IMR-90 (cell line): ENCODE data around the gene PADI2. TPM values are rescaled to one million over a fixed set of nuclear protein-coding genes. Genes with fewer than 3 reads are reported as not detected.

ENCODE experiments used
- ATAC-seq: fragments of 200-7000 bp; cut with Tn5 transposase; 2 replicates; pipeline ENCODE4 v1.9.1; 2020; ENCODE audit warnings: low read depth, mild to moderate bottlenecking, moderate library complexity
- BruUV-seq: library from RNA; stranded (reverse); fragments of 400-500 nt; replicated peaks from 2 replicates; lab custom pipeline; 2021; lab: Mats Ljungman, UMichigan
- CTCF ChIA-PET: fragments of 300-600 bp; formaldehyde crosslinking; extraction: SDS; loops from one replicate; lab custom pipeline; 2021; ENCODE audit warnings: antibody characterized with exemption; lab: Yijun Ruan, JAX
- POLR2A ChIA-PET: fragments of 300-600 bp; sonication (Branson Sonifier 250); formaldehyde crosslinking; loops from one replicate; lab custom pipeline; 2022; ENCODE audit warnings: antibody characterized with exemption; ENCODE audit not compliant: unreplicated experiment; lab: Charles Lee
- DNase-seq: peaks from one replicate; pipeline ENCODE4 v3.0.0; 2013
- H2AFZ ChIP-seq: replicated peaks from 2 replicates; pipeline ENCODE3; 2013; ENCODE audit warnings: low read length, mild to moderate bottlenecking; ENCODE audit not compliant: poor library complexity
- H2AK5ac ChIP-seq: 2 replicates; pipeline ENCODE4 v1.6.1; 2013; ENCODE audit warnings: low read depth, low read length, inconsistent platforms
- H2AK9ac ChIP-seq: replicated peaks from 2 replicates; pipeline ENCODE3; 2013; ENCODE audit warnings: mild to moderate bottlenecking, low read depth, low read length, moderate library complexity; ENCODE audit not compliant: poor library complexity
- H2BK120ac ChIP-seq: 2 replicates; pipeline ENCODE4 v1.6.1; 2013; ENCODE audit warnings: low read depth, low read length, inconsistent platforms
- H2BK15ac ChIP-seq: 3 replicates; pipeline ENCODE4 v1.6.1; 2013; ENCODE audit warnings: low read depth, low read length, inconsistent platforms
- H2BK20ac ChIP-seq: 2 replicates; pipeline ENCODE4 v1.6.1; 2013; ENCODE audit warnings: low read depth, mild to moderate bottlenecking, inconsistent platforms, low read length, moderate library complexity
- H2BK5ac ChIP-seq: 2 replicates; pipeline ENCODE4 v1.6.1; 2013; ENCODE audit warnings: mild to moderate bottlenecking, low read depth, low read length, inconsistent platforms; ENCODE audit not compliant: poor library complexity, severe bottlenecking
- H3K14ac ChIP-seq: replicated peaks from 2 replicates; pipeline ENCODE4 v1.6.1; 2013; ENCODE audit warnings: low read depth, low read length, inconsistent platforms
- H3K18ac ChIP-seq: 2 replicates; pipeline ENCODE4 v1.6.1; 2013; ENCODE audit warnings: low read depth, low read length, control low read depth
- H3K23ac ChIP-seq: 2 replicates; pipeline ENCODE4 v1.6.1; 2013; ENCODE audit warnings: low read depth, low read length, inconsistent platforms
- H3K27ac ChIP-seq: 2 replicates; pipeline ENCODE4 v1.5.1; 2013; ENCODE audit warnings: mild to moderate bottlenecking, control low read depth, low read length; ENCODE audit not compliant: insufficient read depth
- H3K27me3 ChIP-seq: 2 replicates; pipeline ENCODE4 v1.6.1; 2013; ENCODE audit warnings: low read length; ENCODE audit not compliant: control insufficient read depth, insufficient read depth
- H3K36me3 ChIP-seq: 2 replicates; pipeline ENCODE4 v1.6.1; 2013; ENCODE audit warnings: low read length, mixed read lengths; ENCODE audit not compliant: control insufficient read depth, insufficient read depth
- H3K4ac ChIP-seq: 2 replicates; pipeline ENCODE4 v1.6.1; 2013; ENCODE audit warnings: low read depth, low read length, inconsistent platforms
- H3K4me1 ChIP-seq: 2 replicates; pipeline ENCODE4 v1.6.1; 2013; ENCODE audit warnings: low read length, mixed read lengths; ENCODE audit not compliant: control insufficient read depth, insufficient read depth
- H3K4me2 ChIP-seq: 2 replicates; pipeline ENCODE4 v1.6.1; 2013; ENCODE audit warnings: low read depth, mild to moderate bottlenecking, control low read depth, low read length, moderate library complexity
- H3K4me3 ChIP-seq: 2 replicates; pipeline ENCODE4 v1.5.1; 2013; ENCODE audit warnings: low read depth, mild to moderate bottlenecking, control low read depth, low read length, moderate library complexity; ENCODE audit not compliant: insufficient read depth
- H3K56ac ChIP-seq: 2 replicates; pipeline ENCODE4 v1.6.1; 2013; ENCODE audit warnings: low read length, inconsistent platforms; ENCODE audit not compliant: insufficient read depth; ENCODE audit errors: extremely low read depth
- H3K79me1 ChIP-seq, 2 experiments: 2 replicates each; pipeline ENCODE4 v1.6.1; 2013; ENCODE audit warnings: low read length in 2 of 2, inconsistent platforms in 1 of 2, low read depth in 1 of 2
- H3K9ac ChIP-seq: 2 replicates; pipeline ENCODE4 v1.6.1; 2013; ENCODE audit warnings: low read depth, low read length, control low read depth
- H3K9me1 ChIP-seq: 2 replicates; pipeline ENCODE4 v1.6.1; 2013; ENCODE audit warnings: low read length, inconsistent platforms; ENCODE audit not compliant: insufficient read depth
- H3K9me3 ChIP-seq: 2 replicates; pipeline ENCODE4 v1.6.1; 2013; ENCODE audit warnings: low read length; ENCODE audit not compliant: control insufficient read depth, insufficient read depth
- H4K20me1 ChIP-seq: 2 replicates; pipeline ENCODE4 v1.6.1; 2013; ENCODE audit warnings: low read length, inconsistent platforms; ENCODE audit not compliant: insufficient read depth
- H4K5ac ChIP-seq: 2 replicates; pipeline ENCODE4 v1.6.1; 2013; ENCODE audit warnings: mild to moderate bottlenecking, low read depth, low read length, control low read depth
- H4K8ac ChIP-seq, 2 experiments: 2 replicates each; pipeline ENCODE4 v1.6.1; 2013; ENCODE audit warnings: low read depth in 2 of 2, low read length in 2 of 2, control low read depth in 1 of 2, inconsistent platforms in 1 of 2
- H4K91ac ChIP-seq: 2 replicates; pipeline ENCODE4 v1.6.1; 2013; ENCODE audit warnings: low read depth, low read length, inconsistent platforms; ENCODE audit not compliant: insufficient read depth
- CHD1 ChIP-seq: IDR thresholded peaks from 2 replicates; pipeline ENCODE4 v1.6.1; 2012; ENCODE audit warnings: low read depth, low read length, improper control_type of control experiment
- FOS ChIP-seq: fragments of 150-350 bp; IDR thresholded peaks from 2 replicates; pipeline ENCODE4 v1.6.1; 2016; ENCODE audit warnings: low read depth, low read length
- MAFK ChIP-seq: IDR thresholded peaks from 2 replicates; pipeline ENCODE4 v1.6.1; 2012; ENCODE audit warnings: low read depth, low read length, improper control_type of control experiment
- MAZ ChIP-seq: IDR thresholded peaks from 2 replicates; pipeline ENCODE4 v1.6.1; 2012; ENCODE audit warnings: low read depth, mild to moderate bottlenecking, low read length, improper control_type of control experiment, moderate library complexity, borderline replicate concordance
- RAD21 ChIP-seq: IDR thresholded peaks from 2 replicates; pipeline ENCODE4 v1.6.1; 2012; ENCODE audit warnings: low read length, improper control_type of control experiment
- RCOR1 ChIP-seq: IDR thresholded peaks from 2 replicates; pipeline ENCODE4 v1.6.1; 2012; ENCODE audit warnings: mild to moderate bottlenecking, low read length, improper control_type of control experiment; ENCODE audit not compliant: insufficient replicate concordance
- WGBS, 2 experiments: methylation state at CpG; one replicate each; pipeline versions ENCODE4 v1.1.5 to v1.1.7; 2013; ENCODE audit warnings: missing lambda C conversion rate in 2 of 2; ENCODE audit not compliant: insufficient read length in 1 of 2; ENCODE audit errors: extremely low coverage in 2 of 2; 5-methylcytosine and 5-hydroxymethylcytosine counted together
- dilution Hi-C: fragments of 300-500 bp; cut with HindIII; formaldehyde crosslinking; loops from one replicate; pipeline ENCODE4 v1.14.3; 2018; ENCODE audit warnings: low sequenced_read_pairs; ENCODE audit not compliant: unreplicated experiment
- in situ Hi-C: fragments of 300-500 bp; cut with MboI; formaldehyde crosslinking; loops from 3 replicates; pipeline ENCODE4 v1.14.3; 2019; ENCODE audit warnings: low sequenced_read_pairs, inconsistent platforms, mixed read lengths
- intact Hi-C: fragments of 100-400 bp; cut with micrococcal nuclease; formaldehyde crosslinking; loops from 2 replicates; pipeline ENCODE4 v1.10.0; 2022
- polyA plus RNA-seq, 3 experiments: library from polyadenylated mRNA; depleted of rRNA; stranded (reverse); fragments of >200 nt; gene quantifications; 2 replicates each; pipeline ENCODE4 v1.2.3, GENCODE V29; 2012; ENCODE audit warnings: low replicate concordance in 1 of 3
- total RNA-seq: library from RNA; depleted of rRNA; stranded (reverse); fragments of >200 nt; gene quantifications from 2 replicates; pipeline ENCODE4 v1.2.3, GENCODE V29; 2012
- TF ChIP-seq, protein P1 (sequence below): fragments of 150-350 bp; IDR thresholded peaks from 2 replicates; pipeline ENCODE4 v1.6.1; 2017; ENCODE audit warnings: mild to moderate bottlenecking, antibody characterized with exemption, low read length, low read depth

Gene PADI2
- total and polyA plus RNA-seq, 2 of the 4 experiments (the other 2 are of a cell fraction): not detected

DNA sequence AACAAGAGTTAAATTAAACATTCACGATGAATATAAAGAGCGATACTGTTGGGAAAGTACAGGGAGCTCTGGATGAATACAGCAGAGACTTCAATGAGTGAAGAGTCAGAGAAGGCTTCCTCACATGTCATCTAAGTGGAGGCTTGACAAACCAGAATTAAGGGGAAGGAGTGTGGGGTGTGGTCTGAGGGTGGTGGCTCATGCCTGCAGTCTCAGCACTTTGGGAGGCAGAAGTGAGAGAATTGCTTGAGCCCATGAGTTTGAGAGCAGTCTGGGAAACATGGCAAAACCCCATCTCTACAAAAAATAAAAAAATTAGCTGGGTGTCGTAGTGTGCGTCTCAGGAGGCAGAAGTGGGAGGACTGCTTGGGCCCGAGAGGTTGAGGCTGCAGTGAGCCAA lies 74.1 kb downstream of the PADI2 start:
- dilution Hi-C loops (no loop called here), intact Hi-C loops (no loop called here), in situ Hi-C loops (loop anchor here (25.0 kb wide), 1 partner anchor 433 kb away; the partner anchor contains the start of gene NBPF1)
- Histone ChIP-seq H4K5ac (no peak overlapping the region), H3K4ac (no peak overlapping the region), H3K18ac (no peak overlapping the region), H3K23ac (no peak overlapping the region), H3K4me3 (no peak overlapping the region), H2BK20ac (no peak overlapping the region), H3K27me3 (no peaks in the 10 kb centered on the region), H3K27ac (no peak overlapping the region), H3K14ac (no peak overlapping the region), H3K56ac (no peak overlapping the region), H4K91ac (no peak overlapping the region), H4K20me1 (peaks cover 18% of the 10 kb centered on the region), H3K36me3 (peaks cover 25% of the 10 kb centered on the region), H2AK9ac (no peak overlapping the region), H3K79me1 (peaks cover 26 to 43% of the 10 kb centered on the region in 2 experiments), H3K9me3 (no peaks in the 10 kb centered on the region), H3K9ac (no peak overlapping the region), H2BK120ac (no peak overlapping the region), H3K4me2 (no peak overlapping the region), H4K8ac (no peak overlapping the region), H2AFZ (no peak overlapping the region), H3K9me1 (no peaks in the 10 kb centered on the region), H2AK5ac (no peak overlapping the region), H2BK15ac (no peak overlapping the region), H3K4me1 (no peaks in the 10 kb centered on the region), H2BK5ac (no peak overlapping the region)
- no CpG with 5 or more reads among the region's 5 CpGs for WGBS, 2 experiments
- no peak for ATAC-seq
- POLR2A ChIA-PET: no interaction called here
- TF ChIP-seq CHD1: no peak
- no peak for TF ChIP-seq MAZ
- no peak for TF ChIP-seq MAFK
- no peak for TF ChIP-seq FOS
- TF ChIP-seq, protein P1, sequence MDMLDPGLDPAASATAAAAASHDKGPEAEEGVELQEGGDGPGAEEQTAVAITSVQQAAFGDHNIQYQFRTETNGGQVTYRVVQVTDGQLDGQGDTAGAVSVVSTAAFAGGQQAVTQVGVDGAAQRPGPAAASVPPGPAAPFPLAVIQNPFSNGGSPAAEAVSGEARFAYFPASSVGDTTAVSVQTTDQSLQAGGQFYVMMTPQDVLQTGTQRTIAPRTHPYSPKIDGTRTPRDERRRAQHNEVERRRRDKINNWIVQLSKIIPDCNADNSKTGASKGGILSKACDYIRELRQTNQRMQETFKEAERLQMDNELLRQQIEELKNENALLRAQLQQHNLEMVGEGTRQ: no peak
- TF ChIP-seq RCOR1: no peak
- no peak for TF ChIP-seq RAD21
- DNase-seq: no peak
- BruUV-seq: no TSS peak
- CTCF ChIA-PET: interaction anchor here (0.9 kb wide), 1 partner anchor 64 kb away, joined by 4 read pairs; the partner anchor contains the start of gene MFAP2
